ENCODE measurements around the gene P3H2.

GRCh38 chr3:190108804-190109203 lies 11.9 kb downstream of the P3H2 start:
- no peak for TF ChIP-seq CTCF (IDR thresholded peaks at IDR 0.05; ENCODE audit: borderline replicate concordance, extremely low read depth, low read length, poor library complexity, severe bottlenecking)
- TF ChIP-seq EZH2 (IDR thresholded peaks at IDR 0.05; ENCODE audit: borderline replicate concordance, low read depth, low read length, severe bottlenecking) = no peak
